GOT3 (cell line): ENCODE results near the gene MT1F.
"Not testable (repeated sequence)": the region's sequence is repeated elsewhere in the genome, so short reads cannot be mapped to it uniquely, and the experiment has no call there.

Experiments
- DNase-seq: peaks from one replicate; lab custom pipeline; 2025; ENCODE audit warnings: mixed read lengths; lab: John Stamatoyannopoulos, UW

MT1F gene

DNA sequence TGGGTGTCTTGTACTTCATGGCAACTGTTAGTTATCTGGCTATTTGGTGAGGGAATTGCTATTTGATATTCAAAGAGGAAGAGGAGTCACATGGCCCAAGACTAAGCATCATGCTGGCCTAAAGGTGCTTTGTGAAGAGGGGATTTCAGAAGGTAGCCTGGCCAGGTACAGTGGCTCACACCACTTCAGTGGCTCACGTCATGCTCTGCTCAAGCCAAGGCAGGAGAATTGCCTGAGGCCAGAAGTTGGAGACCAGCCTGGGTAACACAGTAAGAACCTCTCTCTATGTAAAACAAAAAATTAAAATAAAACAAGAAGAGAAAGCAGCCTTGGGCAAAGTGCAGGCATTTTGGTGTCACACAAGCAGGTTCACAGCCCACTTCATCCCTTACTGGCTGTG, 12.4 kb upstream of the MT1F start:
- no peak for DNase-seq

DNA sequence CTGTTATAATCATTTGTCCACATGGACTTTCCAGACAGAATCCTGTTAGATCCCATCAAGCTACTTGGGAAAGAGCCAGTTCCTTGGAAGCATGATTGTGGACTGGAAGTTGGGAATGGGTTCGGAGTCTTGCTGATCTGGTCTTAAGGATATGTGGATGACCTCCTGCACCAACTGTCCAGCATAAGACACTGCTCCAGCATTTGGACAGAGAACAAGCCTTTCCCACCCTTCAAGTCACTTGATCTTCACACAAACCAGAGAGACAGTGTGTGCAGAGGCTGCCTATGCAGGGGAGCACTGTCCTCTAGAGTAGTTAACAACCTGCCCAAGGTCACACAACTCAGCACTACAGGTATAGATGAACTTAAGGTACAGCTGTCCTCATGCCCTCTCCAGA, 11.9 kb upstream of the MT1F start:
- DNase-seq: no peak

DNA sequence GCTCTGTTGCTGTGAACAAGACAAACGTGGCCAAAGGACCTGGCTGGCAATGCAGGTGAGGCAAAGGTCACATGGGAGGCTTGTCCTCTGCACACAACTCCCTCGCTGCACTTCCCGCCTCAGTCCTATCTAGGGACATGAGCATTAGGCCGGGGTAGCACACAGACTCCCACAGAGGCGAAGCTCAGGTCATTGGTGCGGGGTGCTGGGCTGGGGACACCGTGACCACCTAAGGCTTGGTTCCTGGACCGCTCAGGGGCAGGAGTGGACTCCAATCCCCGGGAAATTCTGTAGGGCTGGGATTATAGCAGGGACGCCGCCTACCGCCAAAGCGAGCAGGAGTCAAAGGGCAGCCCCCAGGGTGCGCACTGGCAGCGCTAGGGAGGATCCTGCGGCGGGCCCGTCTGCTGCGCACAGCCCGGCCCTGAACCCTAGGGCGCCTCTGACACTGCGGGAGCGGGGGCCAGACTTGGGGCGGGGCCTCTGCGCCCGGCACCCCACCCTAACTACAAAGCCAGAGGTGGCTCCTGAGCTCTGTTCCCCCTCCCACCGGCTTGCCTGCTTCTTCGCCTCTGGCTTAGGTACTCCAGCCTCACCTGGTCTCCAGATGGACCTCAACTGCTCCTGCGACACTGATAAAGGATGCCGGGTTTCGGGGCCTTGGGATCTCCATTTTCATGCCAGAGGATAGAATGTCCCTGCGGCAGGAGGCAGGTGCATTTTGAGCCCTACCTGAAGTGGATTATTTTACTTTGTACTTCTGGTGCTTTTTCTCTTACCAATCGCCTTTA, 9.9 kb upstream of the MT1F start:
- DNase-seq: no peak

DNA sequence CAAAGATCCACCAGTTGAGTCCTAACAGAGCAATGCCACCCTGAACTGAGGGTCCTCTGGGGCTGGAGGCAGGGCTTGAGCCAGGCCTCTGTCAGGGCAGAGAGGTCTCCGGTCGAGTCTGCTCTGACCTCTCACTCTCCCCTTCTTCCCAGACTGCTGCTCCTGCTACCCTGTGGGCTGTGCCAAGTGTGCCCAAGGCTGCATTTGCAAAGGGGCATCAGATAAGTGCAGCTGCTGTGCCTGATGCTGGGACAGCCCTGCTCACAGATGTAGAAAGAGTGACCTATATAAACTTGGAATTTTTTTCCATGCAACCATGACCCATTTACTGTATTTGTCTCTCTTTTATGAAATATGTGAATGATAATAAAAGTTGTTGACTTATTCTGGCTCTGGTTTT, 8.5 kb upstream of the MT1F start:
- DNase-seq: no peak

DNA sequence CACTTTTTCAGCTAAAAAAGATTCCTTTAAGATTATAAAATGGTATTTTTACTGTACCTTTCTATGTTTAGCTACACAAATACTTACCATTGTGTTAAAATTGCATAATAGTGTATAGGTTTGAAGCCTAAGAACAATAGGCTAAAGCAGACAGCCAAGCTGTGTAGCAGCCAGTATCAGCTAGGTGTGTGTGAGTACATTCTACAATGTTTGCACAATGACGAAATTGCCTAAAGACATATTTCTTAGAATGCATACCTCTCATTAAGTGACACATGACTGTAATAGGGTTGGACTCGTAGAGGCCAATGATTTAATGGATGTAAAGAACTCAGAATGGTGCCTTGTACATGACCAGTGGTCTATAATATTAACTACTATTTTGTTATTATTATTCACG, 7.9 kb upstream of the MT1F start:
- no peak for DNase-seq

DNA sequence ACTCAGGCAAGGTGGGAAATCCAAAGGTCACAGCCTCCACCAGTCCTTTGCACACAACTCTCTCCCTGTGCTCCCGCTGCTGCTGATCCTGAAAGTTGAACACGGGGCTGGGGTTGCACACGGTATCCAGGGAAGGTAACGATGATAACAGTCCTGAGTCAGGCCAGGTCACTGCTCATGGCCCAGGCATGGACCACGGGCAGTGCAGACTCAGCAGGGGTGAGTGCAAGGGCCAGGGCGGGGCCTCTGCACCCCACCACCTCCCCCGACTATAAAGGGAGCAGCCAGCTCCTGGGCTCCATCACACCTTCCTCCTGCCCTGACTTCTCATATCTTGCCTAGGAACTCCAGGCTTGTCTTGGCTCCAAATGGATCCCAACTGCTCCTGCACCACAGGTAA, 6.2 kb upstream of the MT1F start, which contains the start of gene MT1B:
Gene MT1B (plus strand): TSS at position 301 of the 400 bp plus-strand sequence. CDS start 68 bp downstream, at position 369.
- no peak for DNase-seq

DNA sequence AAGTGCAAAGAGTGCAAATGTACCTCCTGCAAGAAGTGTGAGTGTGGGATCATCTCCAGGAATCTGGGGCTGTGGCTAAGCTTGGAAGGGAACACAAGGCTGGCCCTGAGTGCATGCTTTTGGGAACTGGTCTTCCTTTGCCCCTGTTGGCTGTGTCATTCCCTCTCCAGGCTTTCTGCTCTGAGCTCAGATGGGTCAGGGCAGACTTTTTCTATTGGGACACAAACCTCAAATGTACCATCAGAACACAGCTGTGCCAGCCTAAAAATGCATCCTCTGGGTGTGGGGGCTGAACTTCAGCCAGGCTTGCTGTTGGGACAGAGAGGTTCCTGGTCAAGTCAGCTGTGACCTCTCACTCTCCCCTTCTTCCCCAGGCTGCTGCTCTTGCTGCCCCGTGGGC, 5.2 kb upstream of the MT1F start:
- no peak for DNase-seq

DNA sequence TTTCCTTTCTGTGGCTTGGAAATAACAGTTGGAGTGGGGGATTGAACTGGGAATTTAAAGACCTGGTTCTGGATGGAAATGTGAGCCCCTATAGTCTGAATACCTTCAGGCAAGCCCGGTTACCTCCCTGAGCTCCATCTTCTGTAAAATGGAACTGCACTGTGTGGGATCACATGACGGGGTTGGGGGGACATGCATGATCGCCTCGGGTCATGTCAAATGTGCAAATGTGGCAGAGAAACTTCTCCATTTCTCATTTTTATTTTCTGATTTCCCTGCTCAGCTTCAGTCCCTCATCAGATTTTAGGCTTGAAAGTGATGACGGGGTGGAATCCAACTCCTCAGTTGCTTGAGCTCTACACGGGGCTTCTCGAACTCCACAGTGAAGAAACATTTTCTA, 4.5 kb upstream of the MT1F start:
- no peak for DNase-seq

DNA sequence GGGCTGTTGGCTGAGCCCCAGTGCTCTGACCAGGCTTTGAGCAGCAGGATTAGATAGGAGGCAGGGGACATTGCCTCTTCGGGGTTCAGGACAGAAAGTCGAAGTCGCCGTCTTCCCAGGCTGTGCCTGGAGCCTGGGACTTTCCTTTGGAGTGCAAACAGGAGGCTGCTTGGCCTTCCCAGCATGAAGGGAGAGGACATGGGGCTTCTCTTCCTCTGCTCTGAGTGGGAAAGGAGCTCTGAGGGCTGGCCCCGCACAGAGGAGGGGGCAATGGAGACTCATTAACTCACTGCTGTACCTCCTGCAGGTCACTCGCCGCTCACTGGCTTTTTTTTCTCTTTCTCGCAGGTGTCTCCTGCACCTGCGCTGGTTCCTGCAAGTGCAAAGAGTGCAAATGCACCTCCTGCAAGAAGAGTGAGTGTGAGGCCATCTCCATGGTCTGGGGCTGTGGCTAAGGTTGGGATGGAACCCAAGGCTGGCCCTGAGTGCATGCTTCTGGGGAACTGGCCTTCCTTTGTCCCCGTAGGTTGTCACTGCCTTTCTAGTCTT, 642 bp downstream of the MT1F start:
- DNase-seq: no peak

DNA sequence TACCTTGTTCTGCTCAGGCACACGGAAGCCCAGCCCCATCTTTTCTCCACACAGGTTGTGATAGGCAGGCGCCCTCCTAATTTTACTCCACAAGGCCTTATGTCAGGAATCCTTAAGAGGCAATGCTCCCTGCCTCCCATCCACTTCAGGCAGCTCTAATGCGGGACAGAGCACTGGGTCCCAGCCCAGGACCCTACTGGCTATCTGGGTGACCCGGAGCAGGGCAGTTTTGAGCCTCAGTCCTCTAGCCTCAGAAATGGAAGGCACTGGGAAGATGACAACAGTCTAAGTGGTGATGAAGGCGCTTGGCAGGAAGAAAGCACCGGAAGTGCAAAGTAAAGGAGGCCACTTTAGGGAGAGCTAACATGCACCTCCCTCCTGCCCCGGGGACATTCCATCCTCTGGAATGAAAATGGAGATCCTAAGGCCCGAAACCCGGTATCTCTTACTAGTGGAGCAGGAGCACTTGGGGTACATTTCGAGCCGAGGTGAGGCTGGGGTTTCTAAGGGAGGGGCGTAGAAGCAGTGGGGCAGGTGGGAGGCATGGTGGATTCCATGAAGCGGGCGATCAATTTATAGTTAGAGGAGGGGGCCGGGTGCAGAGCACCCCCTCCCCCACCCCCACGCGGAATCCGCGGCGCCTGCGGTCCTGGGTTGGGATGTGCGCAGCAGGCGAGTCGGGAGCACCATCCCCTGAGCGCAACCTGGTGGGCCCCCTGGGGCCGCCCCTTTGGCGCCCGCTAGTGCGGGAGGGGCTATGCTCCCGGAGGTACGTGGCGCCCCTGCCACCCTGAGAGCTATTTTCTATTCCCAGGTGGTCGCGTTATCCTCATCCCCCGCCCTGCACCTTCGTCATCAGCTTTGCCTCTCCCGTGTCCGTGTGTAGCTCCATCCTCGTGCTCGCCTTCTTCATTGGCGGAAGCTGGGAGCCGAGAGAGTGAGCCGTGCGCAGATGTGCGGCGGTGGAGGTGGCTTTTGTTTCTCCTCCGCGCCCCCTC, 4.9 kb downstream of the MT1F start:
- DNase-seq: no peak

DNA sequence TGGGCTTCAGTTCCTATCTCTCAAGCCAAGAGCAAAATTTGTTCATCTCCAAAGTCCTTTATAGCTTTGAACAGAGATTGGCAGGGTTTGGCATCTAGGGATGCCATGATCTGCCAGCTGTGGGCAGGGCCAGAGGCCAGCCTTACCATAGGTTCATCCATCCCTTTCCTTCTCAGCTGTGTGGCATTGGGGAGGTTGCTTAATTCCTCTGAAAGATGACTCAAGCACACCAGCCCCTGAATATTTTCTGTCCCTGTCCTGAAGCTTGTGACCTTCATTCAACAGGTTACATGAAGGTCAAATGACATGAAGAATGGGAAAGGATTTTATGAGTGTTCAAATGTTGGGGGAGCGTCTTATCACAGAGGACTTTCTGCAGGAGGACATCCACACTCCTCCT, 6.7 kb downstream of the MT1F start:
- DNase-seq: no peak

DNA sequence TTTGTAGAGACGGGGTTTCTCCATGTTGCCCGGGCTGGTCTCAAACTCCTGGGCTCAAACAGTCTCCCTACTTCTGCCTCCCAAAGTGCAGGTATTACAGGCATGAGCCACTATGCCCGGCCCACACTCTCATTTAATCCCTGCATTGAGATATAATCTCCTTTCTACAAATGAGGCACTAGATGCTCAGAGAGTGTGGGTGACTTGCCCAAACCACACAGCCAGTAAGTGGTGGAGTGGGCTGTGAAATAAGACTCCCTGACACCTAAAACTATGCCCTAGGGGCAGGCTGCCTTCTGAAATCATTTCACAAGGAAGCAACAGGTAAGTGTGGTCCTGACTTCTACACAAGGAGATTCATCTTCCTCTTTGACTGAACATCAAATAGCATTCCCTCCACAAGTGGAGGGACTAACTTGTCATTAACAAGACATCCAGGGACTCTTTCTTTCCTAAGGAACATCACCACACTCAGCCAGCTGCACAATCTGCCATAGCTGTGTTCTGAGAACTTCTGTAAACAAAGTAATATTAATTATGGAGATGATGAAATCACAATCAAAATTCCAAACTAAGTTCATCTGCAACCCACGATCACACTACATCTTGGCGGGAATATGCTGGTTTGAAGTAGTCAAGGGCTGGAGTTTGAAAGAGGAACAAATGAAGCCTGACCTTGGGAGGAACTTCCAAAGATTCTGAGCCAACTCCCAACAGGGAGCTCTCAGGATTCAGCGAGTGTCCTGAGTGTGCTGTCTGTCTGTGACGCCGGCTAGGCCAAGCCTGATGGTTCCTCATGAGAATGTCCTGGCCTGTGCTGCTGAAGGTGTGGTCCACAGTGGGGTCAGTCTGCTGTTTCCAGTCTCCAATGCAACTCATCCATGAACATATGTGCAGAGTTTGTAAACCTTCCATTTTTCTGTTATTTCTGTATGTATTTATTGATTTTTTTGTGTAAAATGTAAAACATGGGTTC, 7.8 kb downstream of the MT1F start:
- DNase-seq: not testable (repeated sequence)

DNA sequence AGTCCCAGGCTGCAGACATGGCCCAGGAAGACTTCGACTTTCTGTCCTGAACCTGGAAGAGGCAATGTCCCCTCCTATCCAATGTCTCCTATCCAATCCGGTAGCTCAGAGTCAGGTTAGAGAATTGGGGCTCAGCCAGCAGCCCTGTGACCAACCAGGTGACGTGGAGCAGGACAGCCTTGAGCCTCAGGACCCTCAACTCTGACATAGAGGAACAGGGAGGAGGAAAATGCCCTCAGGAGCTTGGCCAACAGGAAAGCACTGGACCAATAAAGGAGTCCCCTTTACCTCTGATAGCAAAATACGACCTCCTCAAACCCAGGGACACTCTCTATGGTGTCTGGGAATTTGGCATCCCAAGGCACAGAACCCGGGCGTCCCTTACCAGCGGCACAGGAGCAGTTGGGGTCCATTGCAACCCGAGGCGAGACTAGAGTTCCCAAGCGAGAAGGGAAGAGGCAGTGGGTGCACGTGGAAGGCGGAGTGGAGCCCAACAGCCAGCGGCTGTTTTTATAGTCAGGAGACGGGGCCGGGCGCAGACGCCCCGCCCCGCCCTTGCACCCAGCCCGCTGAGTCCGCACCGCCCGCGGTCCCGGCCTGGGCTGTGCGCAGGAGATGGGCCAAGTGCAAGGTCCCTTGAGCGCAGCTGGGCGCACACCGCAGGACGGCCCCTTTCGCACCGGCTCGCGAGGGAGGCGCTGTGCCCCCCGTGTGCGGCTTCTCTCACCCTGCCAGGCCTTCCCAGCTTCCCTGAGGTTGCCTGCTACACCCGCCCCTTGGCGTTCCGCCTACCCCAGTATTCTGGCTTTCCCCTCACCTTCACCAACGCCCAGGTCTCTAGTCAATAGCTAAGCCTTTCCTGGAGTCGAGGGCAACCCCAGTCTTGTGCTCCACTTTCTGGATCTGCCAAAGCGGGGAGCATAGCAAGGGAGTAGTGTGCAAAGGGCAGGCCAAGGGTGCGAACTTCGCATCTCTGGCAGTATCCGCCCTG, 10.1 kb downstream of the MT1F start, which contains the start of gene MT1G:
Gene MT1G (minus strand): TSS at position 485 of the 991 bp plus-strand sequence. CDS start 72 bp downstream, at position 413.
- no peak for DNase-seq

DNA sequence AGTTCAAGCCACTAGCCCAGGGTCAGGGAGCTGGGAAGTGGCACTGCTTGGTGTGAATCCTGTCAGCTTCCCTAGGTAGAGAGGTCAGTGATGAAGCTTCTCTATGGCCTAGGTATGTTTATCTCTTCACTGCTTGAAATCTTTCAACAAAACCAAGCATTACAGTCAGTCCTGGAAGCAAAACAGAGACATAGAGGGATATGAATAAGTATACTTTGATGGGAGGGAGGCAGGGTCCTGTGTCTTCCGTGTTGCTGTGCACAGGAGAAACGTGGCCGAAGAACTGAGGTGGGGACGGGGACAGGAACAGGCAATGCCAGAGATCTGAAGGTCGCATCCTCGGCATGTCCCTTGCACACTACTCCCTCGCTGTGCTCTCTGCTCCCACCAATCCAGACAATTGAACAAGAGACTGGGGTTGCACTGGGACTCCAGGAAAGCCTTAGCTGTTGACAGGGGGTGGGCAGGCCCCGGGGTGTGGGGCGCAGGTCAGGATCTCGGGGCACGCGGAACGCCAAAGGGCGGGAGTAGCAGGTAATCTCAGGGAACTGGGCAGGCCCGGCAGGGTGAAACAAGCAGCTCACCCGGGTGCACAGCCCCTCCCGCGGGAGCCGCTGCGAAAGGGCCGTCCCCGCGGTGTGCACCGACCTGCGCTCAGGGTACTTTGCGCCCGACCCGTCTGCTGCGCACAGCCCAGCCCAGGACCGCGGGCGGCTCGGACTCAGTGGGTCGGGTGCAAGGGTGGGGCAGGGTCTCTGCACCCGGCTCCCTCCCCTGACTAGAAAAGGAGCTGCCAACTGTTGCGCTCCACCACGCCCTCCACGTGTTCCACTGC, 11.5 kb downstream of the MT1F start, which contains the start of gene MT1H:
Gene MT1H (plus strand): TSS at position 810 of the 835 bp plus-strand sequence. CDS start 71 bp downstream, outside the sequence.
- DNase-seq: no peak

DNA sequence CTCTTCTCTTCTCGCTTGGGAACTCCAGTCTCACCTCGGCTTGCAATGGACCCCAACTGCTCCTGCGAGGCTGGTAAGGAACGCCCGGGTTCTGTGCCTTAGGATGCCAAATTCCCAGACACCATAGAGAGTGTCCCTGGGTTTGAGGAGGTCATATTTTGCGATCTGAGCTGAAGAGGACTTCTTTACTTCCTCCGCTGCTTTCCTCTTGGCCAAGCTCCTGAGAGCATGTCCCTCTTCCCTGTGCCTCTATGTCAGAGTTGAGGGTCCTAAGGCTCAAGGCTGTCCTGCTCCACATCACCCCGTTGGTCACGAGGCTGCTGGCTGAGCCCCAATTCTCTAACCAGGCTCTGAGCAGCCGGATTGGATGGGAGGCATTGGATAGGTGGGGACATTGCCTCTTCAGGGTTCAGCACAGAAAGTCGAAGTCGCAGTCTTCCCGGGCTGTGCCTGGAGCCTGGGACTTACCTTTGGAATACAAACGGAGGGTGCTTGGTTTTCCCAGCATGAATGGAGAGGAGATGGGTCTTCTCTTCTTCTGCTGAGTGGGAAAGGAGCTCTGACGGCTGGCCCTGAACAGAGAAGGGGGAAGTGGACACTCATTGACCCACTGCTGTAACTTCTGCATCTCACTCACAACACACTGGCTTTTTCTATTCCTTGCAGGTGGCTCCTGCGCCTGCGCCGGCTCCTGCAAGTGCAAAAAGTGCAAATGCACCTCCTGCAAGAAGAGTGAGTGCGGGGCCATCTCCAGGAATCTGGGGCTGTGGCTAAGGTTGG, 12.3 kb downstream of the MT1F start:
- DNase-seq: no peak

DNA sequence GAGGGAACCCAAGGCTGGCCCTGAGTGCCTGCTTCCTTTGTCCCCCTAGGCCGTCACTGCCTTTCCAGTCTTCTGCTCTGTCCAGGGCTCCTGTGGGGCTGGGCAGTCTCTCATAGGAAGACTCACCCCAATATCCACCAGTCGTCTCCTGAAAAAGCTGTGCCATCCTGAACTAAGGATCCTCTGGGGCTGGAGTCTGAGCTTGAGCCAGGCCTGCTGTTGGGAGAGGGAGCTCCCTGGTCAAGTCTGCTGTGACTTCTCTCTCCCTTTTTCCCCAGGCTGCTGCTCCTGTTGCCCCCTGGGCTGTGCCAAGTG, 12.8 kb downstream of the MT1F start:
- no peak for DNase-seq

DNA sequence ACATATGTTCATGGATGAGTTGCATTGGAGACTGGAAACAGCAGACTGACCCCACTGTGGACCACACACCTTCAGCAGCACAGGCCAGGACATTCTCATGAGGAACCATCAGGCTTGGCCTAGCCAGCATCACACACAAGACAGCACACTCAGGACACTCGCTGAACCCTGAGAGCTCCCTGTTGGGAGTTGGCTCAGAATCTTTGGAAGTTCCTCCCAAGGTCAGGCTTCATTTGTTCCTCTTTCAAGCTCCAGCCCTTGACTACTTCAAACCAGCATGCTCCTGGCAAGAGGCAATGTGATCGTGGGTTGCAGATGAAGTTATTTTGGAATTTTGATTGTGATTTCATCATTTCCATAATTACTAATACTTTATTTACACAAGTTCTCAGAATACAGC, 13.9 kb downstream of the MT1F start:
- DNase-seq: not testable (repeated sequence)

DNA sequence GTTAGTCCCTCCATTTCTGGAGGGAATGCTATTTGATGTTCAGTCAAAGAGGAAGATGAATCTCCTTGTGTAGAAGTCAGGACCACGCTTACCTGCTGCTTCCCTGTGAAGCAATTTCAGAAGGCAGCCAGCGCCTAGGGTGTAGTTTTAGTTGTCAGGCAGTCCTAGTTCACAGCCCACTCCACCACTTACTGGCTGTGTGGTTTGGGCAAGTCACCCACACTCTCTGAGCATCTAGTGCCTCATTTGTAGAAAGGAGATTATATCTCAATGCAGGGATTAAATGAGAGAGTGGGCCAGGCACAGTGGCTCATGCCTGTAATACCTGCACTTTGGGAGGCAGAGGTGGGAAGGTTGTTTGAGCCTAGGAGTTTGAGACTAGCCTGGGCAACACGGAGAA, 14.4 kb downstream of the MT1F start:
- DNase-seq: not testable (repeated sequence)
